Psoas muscle (tissue), 8 donors: ENCODE results near the gene ARID4B. TPM values are rescaled to one million over a fixed set of nuclear protein-coding genes. Genes with fewer than 3 reads are reported as not detected.
"Not testable (repeated sequence)": the region's sequence is repeated elsewhere in the genome, so short reads cannot be mapped to it uniquely, and the experiment has no call there.

Experiments used
- ATAC-seq, 4 donors: fragments of 200-7000 bp; cut with Tn5 transposase; one replicate each; pipeline ENCODE4 v1.9.1; 2020; ENCODE audit warnings: moderate library complexity in 3 of 4, mild to moderate bottlenecking in 2 of 4
- DNase-seq, 2 donors: peaks; one replicate each; pipeline ENCODE4 v3.0.0-alpha.2; 2020
- H3K27ac ChIP-seq: fragments of 200-600 bp; one replicate; pipeline ENCODE4 v1.8.0; 2022
- H3K27me3 ChIP-seq, 3 donors: fragments of 200-600 bp in 1 of 3; one replicate each; pipeline versions ENCODE4 v1.6.1 to v1.8.0; 2013 to 2022; ENCODE audit warnings: low read length in 2 of 3, mild to moderate bottlenecking in 2 of 3, moderate library complexity in 1 of 3; ENCODE audit not compliant: insufficient read depth in 3 of 3
- H3K36me3 ChIP-seq, 2 donors: fragments of 200-600 bp in 1 of 2; one replicate each; pipeline versions ENCODE4 v1.6.1 to v1.8.0; 2013 to 2022; ENCODE audit warnings: low read depth in 1 of 2, mild to moderate bottlenecking in 1 of 2, moderate library complexity in 1 of 2; ENCODE audit not compliant: insufficient read depth in 1 of 2
- H3K4me1 ChIP-seq: fragments of 200-600 bp; one replicate; pipeline ENCODE4 v1.8.0; 2022
- H3K4me3 ChIP-seq: fragments of 200-600 bp; one replicate; pipeline ENCODE4 v1.8.0; 2022; ENCODE audit warnings: mild to moderate bottlenecking
- H3K9me3 ChIP-seq: fragments of 200-600 bp; one replicate; pipeline ENCODE4 v1.8.0; 2022
- WGBS, 3 donors: extraction: QIAGEN DNeasy Blood & Tissue Kit; methylation state at CpG; one replicate each; pipeline versions ENCODE4 v1.1.6 to v1.1.7; 2013; 5-methylcytosine and 5-hydroxymethylcytosine counted together
- intact Hi-C, 2 donors: fragments of 100-400 bp; cut with DNase I; formaldehyde crosslinking; loops; one replicate each; pipeline versions ENCODE4 v1.11.0 to v1.14.2; 2022
- polyA plus RNA-seq, 3 donors: library from polyadenylated mRNA; stranded (reverse); fragments of 200-250 nt; gene quantifications; one replicate each; pipeline ENCODE4 v1.2.3, GENCODE V29; 2013
- total RNA-seq, 4 donors: library from RNA; stranded (reverse); fragmentation: NEBNext Ultra II Directional in 2 of 4; extraction: Animal tissue kit (Norgen Biotek cat#: 25700) in 2 of 4; gene quantifications; one replicate each; pipeline versions ENCODE4 v1.2.1 to v1.2.4, GENCODE V29; 2021 to 2023
- TF ChIP-seq, protein P1 (sequence below): fragments of 200-600 bp; IDR thresholded peaks from one replicate; pipeline ENCODE4 v1.8.0; 2022; ENCODE audit warnings: antibody characterized with exemption
- donor health status: healthy with polysubstance abuse.
- donor health status: DM: no; HTN: no; CAD: no; lungs with moderate emphysema.
- donor health status: Bipolar disorder and iron deficiency.
- donor health status: healthy.
- donor health status: DM: yes; HTN: yes; CAD: no.
- donor health status: DM: no; HTN: no; CAD: no.
- donor health status: DM: no; HTN: no; CAD: no.
- donor health status: DM: yes; HTN: yes; CAD: no.

The ARID4B gene
- total and polyA plus RNA-seq, 7 donors, result 2.9 to 16.0 (median 13.7) TPM

DNA sequence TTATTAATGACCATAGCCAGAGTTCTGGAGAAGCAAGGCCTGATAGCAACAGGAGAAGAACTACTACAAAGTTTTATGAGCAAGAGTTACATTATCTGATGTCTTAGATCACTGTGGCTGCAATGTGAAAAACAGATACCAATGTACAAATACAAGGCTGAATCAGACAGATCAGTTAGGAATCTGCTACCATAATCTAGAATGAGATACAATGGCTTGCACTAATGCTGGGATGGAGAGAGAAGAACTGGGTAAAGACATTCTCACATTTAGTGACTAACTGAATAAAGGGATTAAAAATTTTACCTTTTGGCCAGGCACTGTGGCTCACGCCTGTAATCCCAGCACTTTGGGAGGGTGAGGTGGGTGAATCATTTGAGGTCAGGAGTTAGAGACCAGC is 41.3 kb downstream of the ARID4B start:
- H3K27me3 ChIP-seq, result no peaks in the 10 kb centered on the region
- H3K4me1 ChIP-seq, result peaks cover 44% of the 10 kb centered on the region
- H3K36me3 ChIP-seq, result no peaks in the 10 kb centered on the region
- intact Hi-C loops, result no loop called here
- H3K9me3 ChIP-seq, result no peaks in the 10 kb centered on the region
- TF ChIP-seq, protein P1, sequence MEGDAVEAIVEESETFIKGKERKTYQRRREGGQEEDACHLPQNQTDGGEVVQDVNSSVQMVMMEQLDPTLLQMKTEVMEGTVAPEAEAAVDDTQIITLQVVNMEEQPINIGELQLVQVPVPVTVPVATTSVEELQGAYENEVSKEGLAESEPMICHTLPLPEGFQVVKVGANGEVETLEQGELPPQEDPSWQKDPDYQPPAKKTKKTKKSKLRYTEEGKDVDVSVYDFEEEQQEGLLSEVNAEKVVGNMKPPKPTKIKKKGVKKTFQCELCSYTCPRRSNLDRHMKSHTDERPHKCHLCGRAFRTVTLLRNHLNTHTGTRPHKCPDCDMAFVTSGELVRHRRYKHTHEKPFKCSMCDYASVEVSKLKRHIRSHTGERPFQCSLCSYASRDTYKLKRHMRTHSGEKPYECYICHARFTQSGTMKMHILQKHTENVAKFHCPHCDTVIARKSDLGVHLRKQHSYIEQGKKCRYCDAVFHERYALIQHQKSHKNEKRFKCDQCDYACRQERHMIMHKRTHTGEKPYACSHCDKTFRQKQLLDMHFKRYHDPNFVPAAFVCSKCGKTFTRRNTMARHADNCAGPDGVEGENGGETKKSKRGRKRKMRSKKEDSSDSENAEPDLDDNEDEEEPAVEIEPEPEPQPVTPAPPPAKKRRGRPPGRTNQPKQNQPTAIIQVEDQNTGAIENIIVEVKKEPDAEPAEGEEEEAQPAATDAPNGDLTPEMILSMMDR, result no peak
- no peak overlapping the region for H3K4me3 ChIP-seq
- no peak overlapping the region for H3K27ac ChIP-seq
- ATAC-seq (no peak), DNase-seq (no peak)
- WGBS, 3 donors, result 69 to 100% (median 82%) methylated on average over 1 of the region's 1 CpG

DNA sequence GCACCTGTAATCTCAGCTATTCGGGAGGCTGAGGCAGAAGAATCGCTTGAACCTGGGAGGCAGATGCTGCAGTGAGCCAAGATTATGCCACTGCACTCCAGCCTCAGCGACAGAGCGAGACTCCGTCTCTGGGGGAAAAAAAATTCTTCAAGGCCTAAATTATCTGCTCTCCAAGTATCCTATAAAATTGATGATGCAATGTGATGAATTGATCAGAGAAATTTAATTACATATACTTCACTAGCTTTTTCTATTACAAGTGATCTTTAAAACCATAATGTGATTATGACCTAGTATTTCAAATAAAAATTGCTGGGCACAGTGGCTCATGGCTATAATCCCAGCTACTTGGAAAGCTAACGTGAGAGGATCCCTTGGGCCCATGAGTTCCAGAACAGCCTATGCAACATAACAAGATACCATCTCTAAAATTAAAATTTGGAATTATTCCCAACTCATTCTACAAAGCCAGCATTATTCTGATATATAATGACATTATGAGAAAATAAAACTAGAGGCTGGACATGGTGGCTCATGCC is 43.7 kb downstream of the ARID4B start:
- DNase-seq (no peak), ATAC-seq (no peak)
- Histone ChIP-seq H3K27me3 (no peaks in the 10 kb centered on the region), H3K27ac (no peak overlapping the region), H3K4me3 (no peak overlapping the region), H3K36me3 (no peaks in the 10 kb centered on the region), H3K9me3 (no peaks in the 10 kb centered on the region), H3K4me1 (peaks cover 36% of the 10 kb centered on the region)
- intact Hi-C loops, result no loop called here
- 81 to 85% (median 83%) methylated on average over 6 of the region's 6 CpGs for WGBS, 3 donors
- TF ChIP-seq, protein P1, result no peak

DNA sequence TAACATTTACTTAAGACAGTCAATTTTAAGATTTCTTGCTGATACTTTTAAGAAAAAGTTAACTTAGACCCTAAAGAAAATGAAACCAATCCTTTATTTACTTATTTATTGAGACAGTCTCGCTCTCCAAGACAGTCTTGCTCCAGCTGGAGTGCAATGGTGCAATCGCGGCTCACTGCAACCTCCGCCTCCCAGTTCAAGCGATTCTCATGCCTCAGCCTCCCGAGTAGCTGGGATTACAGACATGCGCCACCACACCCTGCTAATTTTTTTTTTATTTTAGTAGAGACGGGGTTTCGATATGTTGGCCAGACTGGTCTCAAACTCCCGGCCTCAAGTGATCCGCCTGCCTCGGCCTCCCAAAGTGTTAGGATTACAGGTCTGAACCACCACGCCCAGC is 44.3 kb downstream of the ARID4B start:
- 94 to 97% (median 96%) methylated on average over 13 of the region's 13 CpGs for WGBS, 3 donors
- DNase-seq, H3K27ac ChIP-seq, H3K36me3 ChIP-seq, H3K9me3 ChIP-seq, intact Hi-C loops, H3K4me3 ChIP-seq, ATAC-seq, H3K27me3 ChIP-seq: not testable (repeated sequence)
- H3K4me1 ChIP-seq, result peaks cover 37% of the 10 kb centered on the region

DNA sequence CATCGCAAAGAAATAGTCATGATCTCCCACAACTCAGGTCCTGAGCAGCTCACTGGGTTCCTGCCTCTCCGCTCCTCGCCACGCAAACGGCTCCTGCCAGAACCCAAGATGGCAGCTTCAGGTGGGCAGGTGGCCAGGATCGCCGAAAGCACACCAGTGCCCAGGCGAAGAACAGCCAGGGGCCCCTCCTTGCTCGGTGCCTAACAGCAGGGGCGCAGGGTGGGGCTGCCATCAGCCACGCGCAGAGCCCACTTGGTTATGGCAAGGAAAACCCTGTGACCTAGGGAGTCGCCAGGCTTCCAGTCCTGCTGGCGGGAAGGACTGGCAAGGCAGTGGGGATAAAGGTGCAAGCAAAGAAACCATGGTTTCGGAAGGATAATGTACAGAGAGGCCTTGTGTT is 47.5 kb downstream of the ARID4B start:
- no peaks in the 10 kb centered on the region for H3K27me3 ChIP-seq
- H3K27ac ChIP-seq, result no peak overlapping the region
- no peak for ATAC-seq
- TF ChIP-seq, protein P1, result no peak
- WGBS, 3 donors, result 96 to 98% (median 98%) methylated on average over 15 of the region's 15 CpGs
- H3K4me3 ChIP-seq, result no peak overlapping the region
- peaks cover 30% of the 10 kb centered on the region for H3K4me1 ChIP-seq
- DNase-seq, result no peak
- intact Hi-C loops, result no loop called here
- no peaks in the 10 kb centered on the region for H3K36me3 ChIP-seq
- no peaks in the 10 kb centered on the region for H3K9me3 ChIP-seq

DNA sequence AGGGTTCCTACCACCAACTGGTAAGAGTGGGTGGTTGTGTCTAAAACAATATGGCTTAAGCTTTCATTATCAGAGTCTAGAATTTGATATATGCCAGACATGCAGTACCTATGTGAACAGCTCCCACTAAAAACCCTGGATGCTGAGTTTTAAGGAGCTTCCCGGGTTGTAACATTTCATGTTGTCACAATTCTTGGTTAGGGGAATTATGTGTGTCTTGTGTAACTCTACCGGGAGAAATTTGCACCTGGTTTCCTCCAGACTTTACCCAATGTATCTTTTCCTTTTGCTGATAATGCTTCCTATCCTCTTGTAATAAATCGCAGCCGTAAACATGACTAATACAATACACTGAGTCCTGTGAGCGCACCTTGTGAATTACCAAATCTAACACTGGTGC is 48.3 kb downstream of the ARID4B start:
- no peaks in the 10 kb centered on the region for H3K27me3 ChIP-seq
- ATAC-seq (no peak), DNase-seq (no peak)
- no peaks in the 10 kb centered on the region for H3K9me3 ChIP-seq
- TF ChIP-seq, protein P1, result no peak
- no peak overlapping the region for H3K27ac ChIP-seq
- H3K36me3 ChIP-seq, result no peaks in the 10 kb centered on the region
- intact Hi-C loops, result no loop called here
- peaks cover 35% of the 10 kb centered on the region for H3K4me1 ChIP-seq
- WGBS, 3 donors, result 77 to 82% (median 79%) methylated on average over 5 of the region's 5 CpGs
- no peak overlapping the region for H3K4me3 ChIP-seq
